Stimulated activated naive CD4-positive, alpha-beta T cell treated with Interleukin-2 at 50 U/mL for 16 hours (primary cell): ENCODE measurements around the gene LYSMD1.

ENCODE experiments used
- DNase-seq: peaks from one replicate; lab custom pipeline; 2025; lab: John Stamatoyannopoulos, UW

The LYSMD1 gene

DNA sequence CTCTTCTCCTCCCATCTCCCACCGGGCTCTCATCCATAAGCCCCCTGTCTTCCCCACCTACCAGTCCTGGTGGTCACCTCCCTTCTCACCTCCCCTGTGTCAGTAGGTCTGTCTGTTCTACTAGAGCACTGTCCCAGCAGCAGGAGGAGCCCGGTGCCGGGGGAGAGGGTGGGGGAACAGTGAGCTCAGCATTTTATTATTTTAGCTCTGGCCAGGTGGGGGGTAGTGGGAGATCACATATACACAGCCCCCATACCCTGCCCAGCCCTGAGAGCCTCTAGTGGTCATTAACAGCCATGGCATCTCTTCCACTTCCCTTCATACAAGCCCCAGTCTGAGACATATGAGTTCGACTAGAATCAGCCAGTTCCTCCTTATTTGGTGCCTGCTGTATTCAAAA lies 10.2 kb upstream of the LYSMD1 start, which contains the start of gene TMOD4:
Gene TMOD4, minus strand, starts transcription at position 119 of the 400 bp plus-strand sequence. CDS start 1,106 bp downstream, outside the sequence.
- no peak for DNase-seq

DNA sequence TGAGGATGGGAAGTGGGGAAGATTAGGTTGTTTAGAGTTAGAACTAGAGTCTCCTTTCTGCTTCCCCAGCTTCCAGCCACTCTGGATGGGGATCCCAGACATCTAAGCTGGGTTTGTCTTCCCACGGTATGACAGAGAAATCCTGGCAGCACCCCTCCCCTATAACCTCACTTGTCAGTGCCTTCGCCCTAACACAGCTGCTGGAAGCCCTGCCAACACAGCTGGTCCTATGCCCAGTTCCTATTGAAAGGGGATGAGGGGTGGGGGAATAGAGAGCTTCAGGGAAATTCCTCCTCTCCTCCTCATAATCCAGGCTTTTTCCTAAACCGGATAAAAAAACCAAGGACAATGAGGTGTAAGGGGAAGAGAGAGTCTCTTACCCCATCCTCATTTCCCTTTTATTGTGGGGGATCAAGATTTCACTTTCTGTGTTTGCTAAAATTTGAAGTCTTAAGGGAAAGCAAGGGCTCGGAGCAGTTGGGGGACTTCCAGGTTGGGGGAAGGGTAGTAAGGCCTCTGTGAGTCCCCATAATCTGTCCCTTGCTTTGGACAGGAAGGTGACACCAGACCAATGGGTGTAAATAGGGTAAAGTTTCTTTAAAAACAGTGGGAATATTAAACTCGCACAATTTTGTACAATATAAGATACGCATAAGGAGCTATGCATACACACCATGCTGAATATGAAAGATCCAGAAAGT lies 9.5 kb upstream of the LYSMD1 start:
- DNase-seq: no peak

DNA sequence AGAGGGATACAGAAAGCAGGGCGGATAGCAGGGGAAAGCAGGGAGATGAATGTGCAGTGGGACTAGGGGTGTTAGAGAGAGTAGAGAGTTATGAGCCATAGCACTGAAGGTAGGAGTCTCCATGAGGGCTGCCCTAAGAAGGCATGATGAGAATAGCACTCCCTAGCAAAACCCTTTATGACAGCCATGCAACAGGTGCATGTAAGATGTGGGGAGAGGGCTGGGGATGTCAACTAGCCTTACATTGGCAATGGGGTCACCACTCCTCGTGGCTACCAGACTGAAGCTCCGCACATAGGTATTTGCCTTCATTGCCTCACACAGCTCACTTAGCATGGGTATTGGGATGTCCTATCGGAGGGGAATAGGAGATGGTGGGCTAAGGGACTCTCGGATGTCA lies 5.5 kb upstream of the LYSMD1 start:
- no peak for DNase-seq

DNA sequence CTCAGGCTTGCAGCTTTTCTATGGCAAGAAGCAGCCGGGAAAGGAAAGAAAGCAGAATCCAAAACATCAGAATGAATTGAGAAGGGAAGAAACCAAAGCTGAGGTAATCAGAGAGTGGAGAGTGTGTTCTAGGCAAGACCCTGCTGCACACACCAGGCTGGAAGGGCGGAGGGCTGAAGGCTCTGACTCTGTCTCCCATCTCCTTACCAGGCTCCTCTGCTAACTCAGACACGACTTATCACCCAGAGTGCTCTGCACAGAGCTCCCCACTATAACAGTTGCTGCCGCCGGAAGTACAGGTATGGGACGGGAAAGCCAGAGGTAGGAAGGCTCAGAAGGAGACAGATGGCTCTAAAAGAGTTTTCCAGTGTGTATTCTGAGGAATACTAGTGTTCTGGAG lies 1.4 kb upstream of the LYSMD1 start:
- DNase-seq: no peak

DNA sequence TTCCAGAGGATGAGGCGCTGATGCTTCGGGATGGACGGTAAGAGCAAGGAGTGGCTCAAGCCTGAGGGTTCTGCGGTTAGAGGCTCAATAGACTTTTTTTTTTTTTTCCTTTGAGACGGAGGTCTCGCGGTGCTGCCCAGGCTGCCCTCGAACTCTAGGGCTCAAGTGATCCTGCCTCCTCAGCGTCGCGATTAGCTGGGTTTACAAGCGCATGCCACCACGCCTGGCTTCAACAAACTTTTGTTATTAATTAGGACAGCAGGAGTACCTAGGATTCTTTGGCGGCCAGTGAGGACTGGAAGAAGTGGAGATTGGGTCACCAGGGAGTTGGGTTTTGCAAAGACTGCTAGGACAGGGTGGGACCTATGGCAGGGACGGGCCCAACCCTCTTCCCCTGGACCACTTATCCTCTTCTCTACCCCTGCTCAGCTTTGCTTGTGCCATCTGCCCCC lies 829 bp upstream of the LYSMD1 start:
- no peak for DNase-seq

DNA sequence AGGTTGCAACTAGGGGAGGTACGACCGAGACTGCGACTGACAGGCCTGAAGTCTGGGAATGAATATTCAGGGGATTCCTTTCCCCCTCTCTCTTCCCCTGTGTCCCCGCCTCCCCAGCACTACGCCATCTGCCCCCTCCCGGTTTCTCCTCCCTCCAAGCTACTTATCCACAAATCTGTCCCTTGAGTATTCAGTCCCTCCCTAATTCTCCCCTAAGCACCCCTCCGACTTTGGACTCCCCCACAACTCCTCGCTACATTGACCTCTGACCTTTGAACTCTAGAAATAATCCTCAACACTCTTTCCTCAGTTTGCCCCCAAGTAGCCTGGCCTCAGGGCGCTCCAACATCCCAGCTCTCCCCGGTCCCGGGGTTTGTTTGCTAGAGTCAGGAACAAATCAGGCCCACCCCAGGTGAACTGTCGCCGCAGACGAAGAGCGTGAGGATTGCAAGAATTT lies 393 bp downstream of the LYSMD1 start:
- DNase-seq: no peak

DNA sequence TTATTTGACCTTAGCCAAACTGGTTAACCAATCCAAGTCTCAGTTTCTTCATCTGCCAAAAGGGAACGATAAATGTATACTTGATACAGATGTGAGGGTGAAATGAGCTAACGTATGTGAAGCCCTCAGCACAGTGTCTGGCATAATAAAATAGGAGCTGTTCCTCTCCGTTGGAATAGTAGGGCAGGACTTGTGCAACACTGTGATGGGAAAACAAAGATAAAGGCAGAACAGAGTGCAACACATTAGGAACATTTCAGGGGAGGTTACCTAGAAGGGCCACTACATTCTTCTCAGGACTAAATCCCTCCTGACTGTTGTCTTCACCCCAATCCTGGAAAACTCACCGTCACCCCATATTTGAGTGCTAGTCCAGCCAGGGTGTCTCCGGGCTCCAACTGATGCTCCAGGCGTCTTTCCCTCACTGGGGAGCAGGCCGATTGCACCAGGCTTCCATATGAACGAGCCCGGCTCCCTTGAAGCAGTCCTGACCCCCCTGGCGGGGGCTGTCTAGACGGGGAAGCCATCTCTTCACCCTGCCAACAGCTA lies 896 bp downstream of the LYSMD1 start:
- DNase-seq: no peak

DNA sequence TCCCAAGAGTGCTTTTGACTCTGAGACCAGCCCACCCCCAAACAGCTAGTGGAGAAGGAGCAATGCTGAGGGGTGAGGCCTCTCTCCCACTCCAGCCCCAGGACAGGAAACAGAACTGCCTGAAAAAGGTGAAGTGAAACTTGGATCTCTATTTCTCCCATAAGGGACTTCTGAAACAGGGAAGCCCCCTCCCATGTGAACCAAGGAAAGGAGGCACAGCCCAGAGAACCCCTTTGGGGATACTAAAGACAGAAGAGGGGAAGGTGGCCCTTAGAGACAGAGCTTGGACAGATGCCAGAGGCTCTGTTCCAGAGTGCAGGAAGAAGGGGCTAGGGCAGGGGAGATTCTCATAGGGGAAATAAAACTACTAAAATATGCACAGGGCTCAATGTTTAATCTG lies 6.3 kb downstream of the LYSMD1 start:
- no peak for DNase-seq

DNA sequence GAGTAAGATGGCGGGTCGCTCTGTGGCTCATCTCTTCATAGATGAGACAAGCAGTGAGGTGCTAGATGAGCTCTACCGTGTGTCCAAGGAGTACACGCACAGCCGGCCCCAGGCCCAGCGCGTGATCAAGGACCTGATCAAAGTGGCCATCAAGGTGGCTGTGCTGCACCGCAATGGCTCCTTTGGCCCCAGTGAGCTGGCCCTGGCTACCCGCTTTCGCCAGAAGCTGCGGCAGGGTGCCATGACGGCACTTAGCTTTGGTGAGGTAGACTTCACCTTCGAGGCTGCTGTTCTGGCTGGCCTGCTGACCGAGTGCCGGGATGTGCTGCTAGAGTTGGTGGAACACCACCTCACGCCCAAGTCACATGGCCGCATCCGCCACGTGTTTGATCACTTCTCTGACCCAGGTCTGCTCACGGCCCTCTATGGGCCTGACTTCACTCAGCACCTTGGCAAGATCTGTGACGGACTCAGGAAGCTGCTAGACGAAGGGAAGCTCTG lies 6.9 kb downstream of the LYSMD1 start:
- no peak for DNase-seq

DNA sequence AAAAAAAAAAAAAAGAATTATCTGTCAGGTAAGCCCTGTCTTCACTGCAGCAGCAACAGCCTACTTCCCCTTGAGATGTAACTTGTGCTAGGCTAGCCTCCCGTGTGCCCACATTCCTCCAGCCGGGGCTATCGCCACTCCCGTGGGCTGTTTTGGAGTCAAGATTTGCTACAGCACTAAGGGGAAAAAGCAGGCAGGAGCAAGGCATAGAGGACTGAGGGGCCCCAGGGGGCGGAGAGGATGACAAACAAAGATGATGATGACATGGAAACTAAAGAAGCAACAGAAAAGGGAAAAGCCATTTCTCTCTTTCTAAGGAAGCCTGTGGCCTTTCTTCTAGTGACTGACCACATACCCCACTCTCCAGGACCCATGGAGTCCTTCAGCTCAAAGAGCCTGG lies 7.4 kb downstream of the LYSMD1 start:
- peak; percentile 35 for DNase-seq

DNA sequence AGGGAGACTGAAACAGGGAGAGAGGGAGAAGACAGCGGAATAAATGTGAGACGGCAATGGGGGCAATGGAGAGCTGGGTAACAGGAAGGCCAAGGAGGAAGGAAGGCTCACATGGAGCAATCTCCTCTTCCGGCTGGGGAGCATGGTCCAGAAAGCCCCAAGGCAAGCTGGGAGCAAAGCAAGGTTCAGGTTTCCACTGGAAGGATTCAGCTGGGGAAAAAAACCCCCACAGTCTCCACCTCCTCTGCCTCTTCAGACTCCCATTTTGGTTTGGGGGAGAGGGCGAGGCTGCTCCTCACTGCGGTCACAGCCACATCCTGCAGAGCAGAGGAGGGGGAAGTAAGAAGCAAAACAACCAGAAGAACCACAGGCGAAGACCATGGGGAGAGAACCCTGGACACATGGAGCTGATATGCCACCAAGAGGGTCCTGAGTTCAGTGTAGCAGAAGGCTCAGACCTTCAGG lies 8.6 kb downstream of the LYSMD1 start:
- DNase-seq: peak; percentile 49

DNA sequence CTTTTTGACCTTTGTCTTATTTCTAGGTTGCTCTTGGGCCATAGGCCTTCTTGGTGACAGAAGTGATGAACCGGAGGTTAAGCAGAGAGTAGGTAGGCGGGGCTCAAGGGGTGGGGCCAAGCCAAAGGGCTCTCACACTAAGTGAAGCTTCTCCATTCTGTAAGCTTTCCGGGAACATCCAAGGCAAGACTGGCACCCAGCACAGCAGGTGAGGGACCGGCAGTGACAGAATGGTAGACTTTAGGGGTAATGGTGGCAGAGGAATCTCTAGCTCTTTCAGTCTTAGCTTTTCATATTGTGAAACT lies 9.2 kb downstream of the LYSMD1 start, which contains the start of gene TNFAIP8L2:
Gene TNFAIP8L2, plus strand, starts transcription at position 135 of the 305 bp plus-strand sequence. CDS start 2,049 bp downstream, outside the sequence.
- DNase-seq: peak; percentile 79

DNA sequence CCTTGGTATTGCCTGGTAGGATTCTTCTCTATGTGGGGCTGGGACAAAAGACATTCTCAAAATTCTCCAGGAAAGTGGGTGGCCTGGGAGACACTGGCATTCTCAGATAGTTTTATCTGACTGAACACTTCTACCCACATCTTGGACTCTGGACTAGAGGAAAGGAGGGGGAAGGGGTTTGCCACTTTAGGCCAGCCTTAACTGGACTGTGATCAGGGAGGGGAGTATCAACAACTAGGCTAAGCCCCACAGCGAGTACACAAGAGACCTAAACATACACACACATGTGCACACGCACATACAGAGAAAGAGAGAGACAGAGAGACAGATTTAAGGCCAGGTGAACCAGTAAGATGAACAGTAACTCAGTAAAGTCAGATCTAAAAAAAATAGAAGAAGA lies 18.0 kb downstream of the LYSMD1 start:
- no peak for DNase-seq

DNA sequence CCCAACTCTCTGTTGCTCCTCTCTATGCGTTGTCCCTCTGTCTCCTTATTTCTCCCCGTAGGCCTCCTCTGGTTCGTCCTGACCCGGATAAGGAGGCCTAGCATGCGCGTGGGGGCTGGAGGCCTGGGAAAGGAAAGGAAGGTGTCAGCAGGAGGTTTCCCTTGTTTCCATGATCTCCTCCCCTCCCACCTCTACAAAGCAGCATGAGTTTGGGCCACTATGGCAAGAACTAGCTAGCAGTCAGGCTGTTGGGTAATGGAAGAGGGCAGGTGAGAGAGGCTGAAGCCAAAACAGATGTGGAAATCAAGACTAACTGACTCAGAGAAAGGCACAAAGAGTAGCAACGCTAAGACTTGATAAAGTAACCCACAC lies 18.6 kb downstream of the LYSMD1 start:
- DNase-seq: no peak

DNA sequence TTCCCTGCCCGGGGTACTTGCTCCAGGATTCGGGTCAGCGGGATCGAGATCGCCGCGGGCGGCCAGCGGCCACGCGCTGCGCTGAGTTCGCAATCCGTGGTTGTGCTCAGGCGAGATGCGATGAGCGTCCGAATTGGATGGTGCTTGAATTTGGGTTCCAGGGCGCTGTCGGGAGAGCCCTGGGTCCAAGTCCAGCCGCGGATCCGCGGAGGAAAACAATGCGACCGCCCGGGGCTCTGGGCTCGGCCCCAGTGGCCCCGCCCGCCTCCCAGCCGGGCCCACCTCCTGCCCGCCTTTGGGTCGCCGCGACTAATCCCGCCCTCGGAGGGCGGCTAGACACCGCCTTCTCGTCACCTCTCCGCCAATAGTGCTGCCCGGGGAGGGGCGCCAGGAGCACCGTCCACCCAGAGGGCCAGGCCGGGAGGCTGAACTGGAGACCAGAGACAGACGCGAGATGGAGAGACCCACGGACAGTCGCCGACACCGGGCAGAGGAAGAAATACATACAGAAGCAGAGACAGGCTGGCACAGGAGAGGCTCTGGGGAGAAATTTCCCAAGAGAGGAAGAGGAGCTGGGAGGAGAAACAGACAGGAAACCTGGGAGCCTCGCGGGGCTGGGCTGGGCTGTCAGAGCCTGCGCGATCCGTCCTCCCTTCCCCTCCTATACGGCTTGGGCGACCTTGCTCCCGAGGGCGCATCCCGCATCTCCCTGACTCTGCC lies 19.1 kb downstream of the LYSMD1 start, which contains the start of gene SEMA6C:
Gene SEMA6C, minus strand, starts transcription at position 220 of the 720 bp plus-strand sequence. CDS start 4,010 bp downstream, outside the sequence.
- peak; percentile 85 for DNase-seq

DNA sequence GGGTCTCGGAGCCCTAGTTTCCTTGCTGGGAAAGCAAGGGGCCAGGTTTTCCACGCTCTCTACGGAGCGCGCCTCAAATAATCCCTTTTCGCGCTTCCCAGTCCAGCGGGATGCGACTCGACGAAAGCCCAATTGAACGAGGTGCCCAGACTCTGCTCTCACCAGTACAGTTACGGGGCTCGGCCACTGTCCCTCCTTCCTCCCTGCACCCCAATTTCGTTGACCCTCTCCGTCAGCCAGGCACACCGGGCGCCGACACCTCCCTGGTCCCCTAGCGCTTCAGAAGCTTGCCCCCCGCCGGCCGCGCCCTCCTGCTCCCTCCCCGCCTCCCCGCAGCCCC lies 19.7 kb downstream of the LYSMD1 start:
- no peak for DNase-seq

DNA sequence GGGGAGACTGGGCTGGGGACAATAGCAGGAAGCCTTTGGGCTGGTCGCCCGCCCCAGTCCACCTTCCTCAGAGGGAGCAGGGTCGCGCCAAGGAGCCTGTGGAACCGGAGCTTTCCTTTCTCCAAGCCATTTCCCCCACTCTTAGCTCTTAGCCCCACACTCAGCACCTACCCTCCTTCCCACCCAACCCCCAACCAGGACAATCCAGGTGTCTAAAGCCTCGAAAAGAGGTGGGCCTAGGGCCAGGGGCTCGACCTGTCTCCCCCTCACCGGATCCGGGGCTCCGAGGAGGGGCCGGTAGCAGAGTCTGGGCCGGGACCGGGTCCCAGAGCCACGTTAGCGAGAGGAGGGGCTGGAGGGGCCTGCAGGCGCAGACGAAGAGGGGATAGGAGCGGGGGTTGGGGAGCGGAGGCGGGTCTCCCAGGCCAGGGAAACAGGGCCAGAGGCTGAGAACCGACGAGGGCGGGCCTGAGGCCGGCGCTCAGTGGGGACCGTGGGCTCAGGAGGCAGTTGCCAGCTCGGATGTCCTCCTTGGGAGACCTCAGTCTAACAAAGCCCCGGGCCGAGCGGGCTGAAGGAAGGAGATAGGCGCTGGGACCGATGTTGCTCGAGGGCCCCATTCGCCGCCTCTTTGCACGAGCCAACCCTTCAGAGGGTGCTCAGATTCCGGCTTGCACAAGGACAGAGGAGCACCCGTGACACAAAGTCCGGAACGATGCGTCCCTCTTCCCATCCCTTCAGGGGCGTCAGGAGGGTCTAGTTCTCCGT lies 20.2 kb downstream of the LYSMD1 start:
- peak; percentile 10 for DNase-seq

DNA sequence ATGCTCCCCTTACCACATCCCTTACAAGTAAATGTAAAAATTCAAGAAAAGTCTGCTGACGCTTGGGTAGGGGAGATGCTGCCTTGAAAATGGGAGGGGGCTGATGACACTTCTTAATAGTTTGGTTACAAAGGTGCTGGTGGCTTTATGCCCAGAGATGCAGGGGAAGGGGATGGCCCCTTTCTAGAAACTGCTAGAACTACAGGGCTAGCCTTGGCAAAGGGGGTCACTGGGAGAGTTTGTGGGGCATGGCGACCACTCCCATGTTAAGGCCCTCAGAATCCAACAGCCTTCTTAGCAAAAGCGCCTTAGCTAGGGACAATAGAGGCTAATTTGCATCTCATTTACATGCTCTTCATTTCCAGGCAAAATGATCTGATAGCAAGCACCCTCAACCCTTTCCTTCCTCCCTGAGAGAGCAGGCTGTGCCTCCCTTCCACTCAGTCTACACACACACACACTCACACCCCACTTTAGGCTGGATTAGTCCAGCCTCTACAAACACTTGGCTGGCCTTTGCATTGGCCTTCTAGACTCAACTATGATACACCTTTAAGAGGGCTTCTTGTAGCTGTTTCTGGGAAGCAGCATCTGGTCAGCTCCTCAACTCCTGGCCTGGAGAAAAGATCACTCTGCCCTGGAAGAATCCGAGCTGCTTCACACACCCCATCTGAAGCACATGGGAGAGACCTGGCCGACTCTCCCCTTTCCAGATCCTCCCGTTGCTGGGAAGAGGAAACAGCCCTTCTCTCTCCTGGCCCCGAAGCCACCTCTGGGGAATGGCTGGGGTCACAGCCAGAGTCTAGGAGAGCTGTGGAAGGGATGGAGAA lies 21.0 kb downstream of the LYSMD1 start:
- no peak for DNase-seq

DNA sequence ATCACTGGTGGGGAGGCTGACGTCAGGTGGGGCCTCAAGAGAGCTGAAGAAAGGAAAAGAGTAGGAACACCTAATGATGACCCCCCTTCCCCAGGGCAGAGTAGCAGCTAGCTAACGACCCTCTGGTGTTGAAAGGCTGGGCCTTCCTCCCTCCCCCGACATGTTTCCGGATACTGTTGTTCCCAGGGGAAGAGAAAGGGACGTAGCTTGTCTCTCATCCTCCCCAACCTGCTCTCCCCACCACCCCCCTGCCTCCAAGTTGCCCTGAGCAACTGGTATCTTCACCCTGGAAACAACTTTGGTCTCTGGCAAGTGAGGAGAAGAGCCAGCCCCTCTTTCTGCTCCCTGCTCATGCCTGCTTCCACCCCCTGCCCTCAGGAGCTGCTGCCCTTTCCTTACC lies 21.7 kb downstream of the LYSMD1 start:
- DNase-seq: no peak

DNA sequence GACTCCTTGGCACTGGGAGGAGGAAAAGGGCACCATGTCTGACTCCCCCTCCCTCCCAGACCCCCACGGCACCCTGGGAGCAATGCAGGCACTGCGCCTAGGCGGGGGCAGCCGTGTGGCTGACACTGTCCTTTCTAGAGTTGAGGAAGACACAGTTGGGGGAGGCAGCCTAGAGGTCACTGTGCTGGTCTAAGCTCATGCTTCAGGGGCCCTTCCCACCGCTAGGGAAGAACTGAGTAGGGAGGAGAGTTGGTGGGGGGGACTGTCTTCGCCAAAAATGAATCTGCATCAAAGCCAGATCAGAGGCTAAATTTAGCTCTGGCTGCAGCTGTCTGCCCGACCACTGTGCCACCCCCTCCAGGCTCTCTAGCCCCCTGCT lies 22.7 kb downstream of the LYSMD1 start:
- DNase-seq: no peak

DNA sequence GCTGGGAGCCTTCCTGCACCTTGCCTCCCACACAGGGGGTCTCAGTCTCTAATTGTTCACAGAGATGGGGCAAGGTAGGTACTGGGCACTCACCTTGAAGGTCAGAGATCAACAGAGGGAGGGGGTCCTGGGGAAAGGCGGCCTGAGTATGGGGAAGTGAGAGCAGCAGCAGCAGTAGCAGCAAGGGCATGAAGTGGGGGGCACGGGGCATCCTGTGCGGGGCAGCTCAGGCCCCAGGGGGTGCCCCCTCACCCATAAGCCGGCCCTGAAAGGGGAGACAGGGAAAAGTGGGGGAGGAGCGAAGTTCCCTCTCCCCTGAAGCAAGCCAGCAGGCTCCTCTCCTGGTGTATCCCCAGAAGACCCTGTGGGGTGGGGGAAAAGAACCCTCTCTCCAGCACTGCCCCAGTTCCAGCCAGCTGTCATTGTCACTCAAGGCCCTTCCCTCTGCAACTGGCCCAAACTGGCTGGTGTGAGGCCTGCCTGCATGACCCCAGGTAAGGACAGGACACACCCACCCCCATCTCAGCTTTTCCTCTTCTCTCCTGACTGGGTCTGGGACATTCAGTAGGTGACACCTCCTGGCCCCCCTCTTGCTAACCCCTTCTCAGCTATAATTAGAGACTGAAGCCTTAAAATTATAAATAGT lies 23.2 kb downstream of the LYSMD1 start:
- DNase-seq: no peak
